HG03432 (cell line): ENCODE measurements around the gene PITX1.
"Not testable (repeated sequence)": the region's sequence is repeated elsewhere in the genome, so short reads cannot be mapped to it uniquely, and the experiment has no call there.

ENCODE experiments used
- ATAC-seq: cut with Tn5 transposase; IDR thresholded peaks from one replicate; pipeline ENCODE4 v1.9.1; 2021; ENCODE audit warnings: mild to moderate bottlenecking, moderate library complexity; ENCODE audit not compliant: unreplicated experiment

The PITX1 gene

GRCh38 chr5:135011355-135012032 is 22.5 kb downstream of the PITX1 start:
- ATAC-seq = no peak

GRCh38 chr5:135010502-135011354 is 23.3 kb downstream of the PITX1 start:
- ATAC-seq = no peak

- no peak for ATAC-seq
These were observed 24.1 kb downstream of the PITX1 start for GRCh38 chr5:135009736-135010501.

GRCh38 chr5:135008981-135009735 is 24.9 kb downstream of the PITX1 start:
- ATAC-seq = no peak

- ATAC-seq = no peak
These were observed 25.5 kb downstream of the PITX1 start for GRCh38 chr5:135008556-135008955.

GRCh38 chr5:135007749-135008363 is 26.2 kb downstream of the PITX1 start:
- ATAC-seq = no peak

- no peak for ATAC-seq
These were observed 26.7 kb downstream of the PITX1 start for GRCh38 chr5:135007305-135007704.

GRCh38 chr5:135005076-135005475 is 29.0 kb downstream of the PITX1 start:
- ATAC-seq = no peak

GRCh38 chr5:135004376-135004775 is 29.7 kb downstream of the PITX1 start:
- no peak for ATAC-seq

- not testable (repeated sequence) for ATAC-seq
These were observed 36.0 kb downstream of the PITX1 start for GRCh38 chr5:134998068-134998467.

GRCh38 chr5:134997015-134997414 is 37.0 kb downstream of the PITX1 start:
- no peak for ATAC-seq

- no peak for ATAC-seq
These were observed 38.1 kb downstream of the PITX1 start for GRCh38 chr5:134995850-134996402.

GRCh38 chr5:134994560-134995156 is 39.4 kb downstream of the PITX1 start:
- ATAC-seq = no peak

GRCh38 chr5:134993161-134993560 is 40.9 kb downstream of the PITX1 start:
- ATAC-seq = no peak

- no peak for ATAC-seq
These were observed 41.9 kb downstream of the PITX1 start for GRCh38 chr5:134992148-134992547.

- not testable (repeated sequence) for ATAC-seq
These were observed 43.8 kb downstream of the PITX1 start for GRCh38 chr5:134990183-134990582.

- ATAC-seq = no peak
These were observed 44.7 kb downstream of the PITX1 start for GRCh38 chr5:134989266-134989830.

- ATAC-seq = no peak
These were observed 51.8 kb downstream of the PITX1 start for GRCh38 chr5:134982230-134982629.

GRCh38 chr5:134979416-134979815 is 54.6 kb downstream of the PITX1 start:
- ATAC-seq = no peak
